Kidney (tissue), 14 donors: ENCODE results near the gene VSNL1. TPM values are rescaled to one million over a fixed set of nuclear protein-coding genes. Genes with fewer than 3 reads are reported as not detected.

Experiments
- DNase-seq, 5 donors: peaks; one replicate each; pipeline ENCODE4 v3.0.0-alpha.2; 2013 to 2020
- FAIRE-seq: peaks from 2 replicates; lab custom pipeline; 2012; peaks lifted over from hg19 to GRCh38; lab: Jason Lieb, UNC
- H3K27ac ChIP-seq, 2 donors: one replicate each; pipeline ENCODE4 v1.7.0; 2013; ENCODE audit warnings: low read depth in 2 of 2, low read length in 2 of 2, inconsistent platforms in 1 of 2
- H3K27me3 ChIP-seq: one replicate; pipeline ENCODE4 v1.7.1; 2013; ENCODE audit warnings: low read length, inconsistent platforms; ENCODE audit not compliant: control insufficient read depth, insufficient read depth
- H3K36me3 ChIP-seq, 3 donors: one replicate each; pipeline versions ENCODE4 v1.7.0 to v1.7.1; 2013; ENCODE audit warnings: low read length in 3 of 3, control low read depth in 1 of 3, inconsistent platforms in 1 of 3; ENCODE audit not compliant: insufficient read depth in 3 of 3, control insufficient read depth in 2 of 3
- H3K4me1 ChIP-seq, 3 donors: one replicate each; pipeline versions ENCODE4 v1.7.0 to v1.7.1; 2013; ENCODE audit warnings: low read length in 3 of 3, inconsistent platforms in 1 of 3, low read depth in 1 of 3; ENCODE audit not compliant: control insufficient read depth in 2 of 3, insufficient read depth in 2 of 3
- H3K4me3 ChIP-seq, 3 donors: one replicate each; pipeline versions ENCODE4 v1.7.0 to v1.8.1; 2013; ENCODE audit warnings: low read length in 3 of 3, control low read depth in 1 of 3, inconsistent platforms in 1 of 3
- H3K9ac ChIP-seq, 3 donors: one replicate each; pipeline versions ENCODE4 v1.7.0 to v1.7.1; 2013; ENCODE audit warnings: low read length in 3 of 3, control low read depth in 1 of 3, inconsistent platforms in 1 of 3
- H3K9me3 ChIP-seq, 3 donors: one replicate each; pipeline versions ENCODE4 v1.7.0 to v1.7.1; 2013; ENCODE audit warnings: low read length in 3 of 3, control low read depth in 1 of 3, inconsistent platforms in 1 of 3; ENCODE audit not compliant: control insufficient read depth in 2 of 3, insufficient read depth in 1 of 3
- intact Hi-C: fragments of 100-400 bp; cut with DNase I; formaldehyde crosslinking; loops from one replicate; pipeline ENCODE4 v1.11.1; 2022
- polyA plus RNA-seq: library from polyadenylated mRNA; stranded (reverse); fragments of 350-450 nt; fragmentation: Illumina TruSeq; extraction: RNeasy Lipid Tissue Mini Kit (QIAGEN cat#74804); gene quantifications from one replicate; pipeline ENCODE4 v1.2.3, GENCODE V29; 2014; ENCODE audit warnings: low read depth, low replicate concordance; ENCODE audit not compliant: insufficient read depth
- total RNA-seq: library from RNA; stranded (reverse); fragmentation: NEBNext Ultra II Directional; extraction: Animal tissue kit (Norgen Biotek cat#: 25700); gene quantifications from one replicate; pipeline ENCODE4 v1.2.1, GENCODE V29; 2021
- TF ChIP-seq, protein P1 (sequence below): IDR thresholded peaks from 3 replicates; pipeline ENCODE4 v1.5.1; 2012; ENCODE audit warnings: mild to moderate bottlenecking, moderate library complexity, borderline replicate concordance; ENCODE audit not compliant: insufficient read depth; ENCODE audit errors: extremely low read depth
- donor health status: control.
- donor health status: control.
- donor health status: control.
- donor health status: control.
- donor health status: control.
- donor health status: DM: yes; HTN: yes; CAD: no.
- donor health status: Normal renal cell carcinoma (clear cell type).

Gene VSNL1
- total and polyA plus RNA-seq, 2 donors from 2014 or later, result 0.44 to 1.0 TPM

DNA sequence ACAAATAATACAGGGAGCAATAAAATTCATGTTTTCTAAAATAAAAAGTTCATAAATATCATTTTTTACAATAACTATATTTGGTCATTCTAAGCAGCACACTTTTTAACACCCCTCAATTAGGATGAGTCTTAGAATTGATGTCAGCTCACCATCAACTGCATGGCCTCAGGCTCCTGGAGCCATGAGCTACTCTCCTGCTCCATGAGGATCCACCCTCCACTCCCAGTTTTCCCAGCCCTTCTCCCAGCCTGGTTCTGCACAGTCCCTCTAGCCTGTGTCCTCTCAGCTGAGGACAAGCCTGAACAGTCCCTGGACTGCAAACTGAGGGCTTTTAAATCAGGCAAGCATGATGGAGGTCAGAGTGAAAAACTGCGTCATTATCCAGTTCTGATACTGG is 124.0 kb downstream of the VSNL1 start:
- no peaks in the 10 kb centered on the region for H3K27me3 ChIP-seq
- H3K27ac ChIP-seq, result no peak overlapping the region
- no peaks in the 10 kb centered on the region for H3K4me1 ChIP-seq
- no peaks in the 10 kb centered on the region for H3K9me3 ChIP-seq
- FAIRE-seq (no peak), DNase-seq (no peak)
- no peak overlapping the region for H3K4me3 ChIP-seq
- H3K36me3 ChIP-seq, result peaks cover 2 to 12% (median 5%) of the 10 kb centered on the region in 3 donors
- no peak overlapping the region for H3K9ac ChIP-seq
- intact Hi-C loops, result loop anchor here (10.0 kb wide), 1 partner anchor 890 kb away; no protein-coding TSS in a partner anchor
- TF ChIP-seq, protein P1, sequence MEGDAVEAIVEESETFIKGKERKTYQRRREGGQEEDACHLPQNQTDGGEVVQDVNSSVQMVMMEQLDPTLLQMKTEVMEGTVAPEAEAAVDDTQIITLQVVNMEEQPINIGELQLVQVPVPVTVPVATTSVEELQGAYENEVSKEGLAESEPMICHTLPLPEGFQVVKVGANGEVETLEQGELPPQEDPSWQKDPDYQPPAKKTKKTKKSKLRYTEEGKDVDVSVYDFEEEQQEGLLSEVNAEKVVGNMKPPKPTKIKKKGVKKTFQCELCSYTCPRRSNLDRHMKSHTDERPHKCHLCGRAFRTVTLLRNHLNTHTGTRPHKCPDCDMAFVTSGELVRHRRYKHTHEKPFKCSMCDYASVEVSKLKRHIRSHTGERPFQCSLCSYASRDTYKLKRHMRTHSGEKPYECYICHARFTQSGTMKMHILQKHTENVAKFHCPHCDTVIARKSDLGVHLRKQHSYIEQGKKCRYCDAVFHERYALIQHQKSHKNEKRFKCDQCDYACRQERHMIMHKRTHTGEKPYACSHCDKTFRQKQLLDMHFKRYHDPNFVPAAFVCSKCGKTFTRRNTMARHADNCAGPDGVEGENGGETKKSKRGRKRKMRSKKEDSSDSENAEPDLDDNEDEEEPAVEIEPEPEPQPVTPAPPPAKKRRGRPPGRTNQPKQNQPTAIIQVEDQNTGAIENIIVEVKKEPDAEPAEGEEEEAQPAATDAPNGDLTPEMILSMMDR, result no peak

DNA sequence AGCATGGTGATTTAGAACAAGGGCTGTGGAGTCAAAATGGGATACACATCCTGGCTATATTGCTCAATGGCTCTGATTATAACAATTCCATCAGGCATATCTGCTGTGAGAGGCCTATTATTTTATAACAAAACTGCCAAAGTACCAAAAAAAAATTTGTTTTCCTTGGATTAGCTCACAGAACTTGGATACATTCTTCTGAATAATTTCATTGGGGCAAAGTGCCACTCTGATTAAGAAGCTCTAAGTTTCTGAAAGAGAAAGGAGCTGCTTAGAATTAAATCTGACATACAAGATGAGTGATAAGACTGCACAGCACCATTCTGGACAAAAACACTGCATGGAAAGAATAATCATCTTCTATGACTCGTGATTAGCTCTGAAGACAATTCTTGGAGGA is 127.4 kb downstream of the VSNL1 start:
- intact Hi-C loops, result loop anchor here (10.0 kb wide), 1 partner anchor 893 kb away; no protein-coding TSS in a partner anchor
- Histone ChIP-seq H3K4me1 (no peaks in the 10 kb centered on the region), H3K9ac (no peak overlapping the region), H3K9me3 (no peaks in the 10 kb centered on the region), H3K27ac (no peak overlapping the region), H3K36me3 (peaks cover 4 to 17% (median 5%) of the 10 kb centered on the region in 3 donors), H3K4me3 (no peak overlapping the region), H3K27me3 (no peaks in the 10 kb centered on the region)
- no peak for DNase-seq
- TF ChIP-seq, protein P1, result no peak
- FAIRE-seq, result no peak

DNA sequence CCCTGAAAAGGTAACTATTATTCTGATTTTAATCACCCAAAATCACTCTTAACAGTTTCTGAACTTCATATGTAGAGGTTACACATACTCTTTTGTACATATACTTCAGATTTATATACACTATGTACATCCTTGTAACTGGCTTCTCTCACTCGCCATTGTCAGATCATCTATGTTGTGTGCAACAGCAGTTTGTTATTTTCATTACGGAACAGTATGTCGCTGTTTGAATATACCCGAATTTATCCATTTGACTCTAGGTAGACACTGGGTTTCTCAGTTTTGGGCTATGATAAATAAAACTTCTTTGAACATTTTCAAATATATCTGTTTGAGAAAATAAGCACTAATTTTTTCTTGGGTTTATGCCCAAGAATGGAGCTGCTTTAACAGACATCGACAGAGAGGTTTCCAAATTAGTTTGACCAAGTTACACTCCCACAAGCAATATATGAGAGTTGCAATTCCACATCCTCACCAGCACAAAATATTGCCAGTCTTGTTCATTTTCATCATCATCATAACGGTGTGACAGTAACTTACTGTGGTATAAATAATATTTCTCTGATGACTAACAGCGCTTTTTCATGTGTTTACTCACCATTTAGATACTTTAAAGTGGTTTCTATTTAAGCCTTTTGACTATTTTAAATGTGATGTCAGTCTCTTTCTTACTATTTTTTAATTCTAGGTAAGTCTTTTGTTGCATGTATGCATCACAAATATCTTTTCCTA is 132.3 kb downstream of the VSNL1 start:
- TF ChIP-seq, protein P1, result no peak
- FAIRE-seq, result no peak
- Histone ChIP-seq H3K9ac (no peak overlapping the region), H3K9me3 (no peaks in the 10 kb centered on the region), H3K4me3 (no peak overlapping the region), H3K27ac (no peak overlapping the region), H3K4me1 (no peaks in the 10 kb centered on the region), H3K27me3 (no peaks in the 10 kb centered on the region), H3K36me3 (peaks cover 0 to 8% (median 2%) of the 10 kb centered on the region in 3 donors)
- intact Hi-C loops, result no loop called here
- DNase-seq, result no peak
